PC-9 (cell line): ENCODE results near the gene SEC31B. TPM values are rescaled to one million over a fixed set of nuclear protein-coding genes. Genes with fewer than 3 reads are reported as not detected.

Experiments used
- BruUV-seq: library from RNA; stranded (reverse); fragments of 400-500 nt; replicated peaks from 2 replicates; lab custom pipeline; 2021; lab: Mats Ljungman, UMichigan
- CTCF ChIA-PET: fragments of 300-600 bp; sonication (Branson Sonifier 250); formaldehyde crosslinking; loops from one replicate; lab custom pipeline; 2022; ENCODE audit warnings: antibody characterized with exemption; lab: Charles Lee
- POLR2A ChIA-PET: fragments of 300-600 bp; sonication (Branson Sonifier 250); formaldehyde crosslinking; loops from one replicate; lab custom pipeline; 2022; ENCODE audit warnings: antibody characterized with exemption; ENCODE audit not compliant: unreplicated experiment; lab: Charles Lee
- DNase-seq, 2 experiments: peaks; one replicate each; pipeline versions ENCODE4 v3.0.0 to v3.0.0-alpha.2; 2015 to 2022; ENCODE audit warnings: mixed read lengths in 1 of 2
- H2AFZ ChIP-seq: fragments of 200-600 bp; sonication (generic); 2 replicates; pipeline ENCODE4 v1.8.1; 2017; ENCODE audit warnings: antibody characterized with exemption
- H3F3A ChIP-seq: fragments of 200-600 bp; sonication (generic); 2 replicates; pipeline ENCODE4 v1.8.1; 2017; ENCODE audit warnings: antibody characterized with exemption, mild to moderate bottlenecking, low read depth; ENCODE audit not compliant: insufficient read depth
- H3K27ac ChIP-seq: fragments of 200-600 bp; sonication (generic); 2 replicates; pipeline ENCODE4 v1.6.1; 2016; ENCODE audit warnings: mixed run types
- H3K27me3 ChIP-seq: fragments of 200-600 bp; sonication (generic); 2 replicates; pipeline ENCODE4 v1.6.1; 2016; ENCODE audit warnings: low read depth, mixed run types; ENCODE audit not compliant: insufficient read depth
- H3K36me3 ChIP-seq: fragments of 200-600 bp; sonication (generic); 2 replicates; pipeline ENCODE4 v1.6.1; 2016; ENCODE audit warnings: low read depth, mixed run types
- H3K4me1 ChIP-seq: fragments of 200-600 bp; sonication (generic); replicated peaks from 2 replicates; pipeline ENCODE4 v1.6.1; 2016; ENCODE audit warnings: mixed run types; ENCODE audit not compliant: insufficient read depth
- H3K4me2 ChIP-seq: fragments of 200-600 bp; sonication (generic); 2 replicates; pipeline ENCODE4 v1.6.1; 2017; ENCODE audit warnings: mixed run types
- H3K4me3 ChIP-seq: fragments of 200-600 bp; sonication (generic); 2 replicates; pipeline ENCODE4 v1.6.1; 2016; ENCODE audit warnings: mixed run types
- H3K79me2 ChIP-seq: fragments of 200-600 bp; sonication (generic); 2 replicates; pipeline ENCODE4 v1.6.1; 2017; ENCODE audit warnings: low read depth, mixed run types
- H3K9me2 ChIP-seq: fragments of 200-600 bp; sonication (generic); 2 replicates; pipeline ENCODE4 v1.8.1; 2017; ENCODE audit warnings: mild to moderate bottlenecking; ENCODE audit not compliant: insufficient read depth
- H3K9me3 ChIP-seq: fragments of 200-600 bp; sonication (generic); 2 replicates; pipeline ENCODE4 v1.8.1; 2016; ENCODE audit warnings: low read depth; ENCODE audit not compliant: insufficient read depth
- H4K20me1 ChIP-seq: fragments of 200-600 bp; sonication (generic); 2 replicates; pipeline ENCODE4 v1.8.1; 2017; ENCODE audit not compliant: insufficient read depth
- EZH2 ChIP-seq: fragments of 200-600 bp; sonication (generic); IDR thresholded peaks from 2 replicates; pipeline ENCODE4 v1.8.0; 2017; ENCODE audit warnings: antibody characterized with exemption, low read depth
- intact Hi-C: fragments of 100-400 bp; cut with micrococcal nuclease; formaldehyde crosslinking; loops from one replicate; pipeline ENCODE4 v1.10.0; 2022; ENCODE audit not compliant: unreplicated experiment
- total RNA-seq: library from RNA; stranded (reverse); gene quantifications from 2 replicates; pipeline ENCODE4 v1.2.3, GENCODE V29; 2021
- TF ChIP-seq, protein P1 (sequence below): fragments of 200-600 bp; sonication (generic); conservative IDR thresholded peaks from 2 replicates; pipeline ENCODE4 v1.6.1; 2017; ENCODE audit warnings: mixed run types, antibody characterized with exemption, mild to moderate bottlenecking, moderate library complexity

SEC31B gene
- total RNA-seq, 1 experiment from 2014 or later: 7.4 TPM

DNA sequence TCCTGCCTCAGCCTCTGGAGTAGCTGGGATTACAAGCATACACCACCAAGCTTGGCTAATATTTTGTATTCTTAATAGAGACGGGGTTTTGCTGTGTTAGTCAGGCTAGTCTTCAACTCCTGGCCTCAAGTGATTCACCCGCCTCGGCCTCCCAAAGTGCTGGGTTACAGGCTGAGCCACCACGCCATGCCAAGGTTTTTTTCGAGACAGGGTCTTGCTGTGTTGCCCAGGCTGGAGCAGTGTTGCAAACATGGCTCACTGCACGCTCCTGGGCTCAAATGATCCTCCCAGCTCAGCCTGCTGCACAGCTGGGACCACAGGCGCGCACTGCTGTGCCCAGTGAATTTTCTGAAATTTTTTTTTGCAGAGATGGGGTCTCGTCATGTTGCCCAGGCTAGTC lies 3.3 kb upstream of the SEC31B start:
- Histone ChIP-seq H3K79me2 (no peaks in the 10 kb centered on the region), H3K27me3 (no peaks in the 10 kb centered on the region), H3K27ac (no peak overlapping the region), H3F3A (no peaks in the 10 kb centered on the region), H4K20me1 (no peaks in the 10 kb centered on the region), H3K4me1 (no peaks in the 10 kb centered on the region), H3K9me2 (no peaks in the 10 kb centered on the region), H3K36me3 (no peaks in the 10 kb centered on the region), H2AFZ (no peak overlapping the region), H3K4me2 (no peak overlapping the region), H3K4me3 (no peak overlapping the region), H3K9me3 (no peaks in the 10 kb centered on the region)
- ChIA-PET CTCF (no interaction called here), POLR2A (no interaction called here)
- TF ChIP-seq EZH2: no peak
- TF ChIP-seq, protein P1, sequence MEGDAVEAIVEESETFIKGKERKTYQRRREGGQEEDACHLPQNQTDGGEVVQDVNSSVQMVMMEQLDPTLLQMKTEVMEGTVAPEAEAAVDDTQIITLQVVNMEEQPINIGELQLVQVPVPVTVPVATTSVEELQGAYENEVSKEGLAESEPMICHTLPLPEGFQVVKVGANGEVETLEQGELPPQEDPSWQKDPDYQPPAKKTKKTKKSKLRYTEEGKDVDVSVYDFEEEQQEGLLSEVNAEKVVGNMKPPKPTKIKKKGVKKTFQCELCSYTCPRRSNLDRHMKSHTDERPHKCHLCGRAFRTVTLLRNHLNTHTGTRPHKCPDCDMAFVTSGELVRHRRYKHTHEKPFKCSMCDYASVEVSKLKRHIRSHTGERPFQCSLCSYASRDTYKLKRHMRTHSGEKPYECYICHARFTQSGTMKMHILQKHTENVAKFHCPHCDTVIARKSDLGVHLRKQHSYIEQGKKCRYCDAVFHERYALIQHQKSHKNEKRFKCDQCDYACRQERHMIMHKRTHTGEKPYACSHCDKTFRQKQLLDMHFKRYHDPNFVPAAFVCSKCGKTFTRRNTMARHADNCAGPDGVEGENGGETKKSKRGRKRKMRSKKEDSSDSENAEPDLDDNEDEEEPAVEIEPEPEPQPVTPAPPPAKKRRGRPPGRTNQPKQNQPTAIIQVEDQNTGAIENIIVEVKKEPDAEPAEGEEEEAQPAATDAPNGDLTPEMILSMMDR: no peak
- intact Hi-C loops: no loop called here
- no peak for DNase-seq
- no TSS peak for BruUV-seq

GRCh38 chr10:100522107-100522801 lies 2.6 kb upstream of the SEC31B start:
- Histone ChIP-seq H3K27me3 (no peaks in the 10 kb centered on the region), H3K9me3 (no peaks in the 10 kb centered on the region), H3K36me3 (no peaks in the 10 kb centered on the region), H3F3A (no peaks in the 10 kb centered on the region), H3K27ac (no peak overlapping the region), H3K4me3 (no peak overlapping the region), H3K9me2 (no peaks in the 10 kb centered on the region), H3K4me1 (no peaks in the 10 kb centered on the region), H2AFZ (no peak overlapping the region), H4K20me1 (no peaks in the 10 kb centered on the region), H3K79me2 (no peaks in the 10 kb centered on the region), H3K4me2 (no peak overlapping the region)
- DNase-seq: no peak
- POLR2A ChIA-PET: interaction anchor here (0.5 kb wide), 1 partner anchor 13 kb away, joined by 10 read pairs; the partner anchor contains the start of gene HIF1AN
- intact Hi-C loops: no loop called here
- no TSS peak for BruUV-seq
- CTCF ChIA-PET: no interaction called here
- no peak for TF ChIP-seq EZH2
- TF ChIP-seq, protein P1: no peak

GRCh38 chr10:100520811-100521210 lies 1.1 kb upstream of the SEC31B start:
- H3K9me2 ChIP-seq: no peaks in the 10 kb centered on the region
- ChIA-PET POLR2A (no interaction called here), CTCF (no interaction called here)
- no peak for DNase-seq
- intact Hi-C loops: no loop called here
- H3K4me3 ChIP-seq: no peak overlapping the region
- TF ChIP-seq EZH2: no peak
- TF ChIP-seq, protein P1: no peak
- no peak overlapping the region for H2AFZ ChIP-seq
- H4K20me1 ChIP-seq: no peaks in the 10 kb centered on the region
- H3K27ac ChIP-seq: no peak overlapping the region
- H3K36me3 ChIP-seq: no peaks in the 10 kb centered on the region
- H3K4me1 ChIP-seq: no peaks in the 10 kb centered on the region
- no peaks in the 10 kb centered on the region for H3F3A ChIP-seq
- no TSS peak for BruUV-seq
- no peaks in the 10 kb centered on the region for H3K79me2 ChIP-seq
- H3K9me3 ChIP-seq: no peaks in the 10 kb centered on the region
- H3K4me2 ChIP-seq: no peak overlapping the region
- no peaks in the 10 kb centered on the region for H3K27me3 ChIP-seq
